ENCODE results near the gene KCTD14. TPM values are rescaled to one million over a fixed set of nuclear protein-coding genes. Genes with fewer than 3 reads are reported as not detected.

KCTD14 gene
- total and polyA plus RNA-seq, 2 of the 8 experiments (the other 6 are each of a cell fraction or from before 2014, with no cell fraction given), result 21.6 to 24.9 TPM

- POLR2A ChIA-PET (ENCODE audit: partially characterized antibody), result interaction anchor here (2.5 kb wide), 1 partner anchor 9 kb away, joined by 6 read pairs; no protein-coding TSS in a partner anchor
- Histone ChIP-seq H4K5ac (ENCODE audit: insufficient read length, low read depth, low read length) (no peak overlapping the region), H2BK20ac (ENCODE audit: low read length) (no peak overlapping the region), H2BK120ac (replicated peaks; ENCODE audit: low read depth, low read length) (no peak overlapping the region), H3K23ac (ENCODE audit: insufficient read length) (no peak overlapping the region), H3K4me1 (replicated peaks in 1 of 4; ENCODE audit: control insufficient read depth in 3 of 4, insufficient read depth in 4 of 4, low read length in 3 of 4) (no peaks in the 10 kb centered on the region), H2BK15ac (ENCODE audit: low read length) (no peak overlapping the region), H4K91ac (replicated peaks; ENCODE audit: insufficient read length, low read length) (no peak overlapping the region), H3K56ac (replicated peaks; ENCODE audit: insufficient read length, low read depth, low read length) (no peak overlapping the region), H3K4me2 (ENCODE audit: insufficient read depth in 1 of 2, low read depth in 2 of 2, low read length in 2 of 2) (no peak overlapping the region), H2BK5ac (ENCODE audit: low read depth, low read length) (no peak overlapping the region), H4K8ac (ENCODE audit: extremely low read depth, insufficient read depth, low read length) (no peak overlapping the region), H3K18ac (ENCODE audit: extremely low read depth, low read length) (no peak overlapping the region), H4K20me1 (replicated peaks in 1 of 2; ENCODE audit: control insufficient read depth in 1 of 2, insufficient read depth in 2 of 2, low read length in 2 of 2) (no peaks in the 10 kb centered on the region), H3K9me3 (ENCODE audit: insufficient read depth in 2 of 2, low read depth in 1 of 2, low read length in 1 of 2) (no peaks in the 10 kb centered on the region), H2BK12ac (ENCODE audit: low read depth, low read length) (no peak overlapping the region), H2AFZ (ENCODE audit: low read length) (no peak overlapping the region), H3K79me1 (ENCODE audit: low read depth, low read length) (no peaks in the 10 kb centered on the region), H3K23me2 (ENCODE audit: low read depth, low read length) (no peaks in the 10 kb centered on the region), H3K4ac (replicated peaks; ENCODE audit: insufficient read length, low read depth, low read length) (no peak overlapping the region), H3K27ac (ENCODE audit: low read depth, low read length) (no peak overlapping the region), H3K9ac (replicated peaks in 1 of 4; ENCODE audit: extremely low read depth in 1 of 4, low read depth in 3 of 4, low read length in 3 of 4) (no peak overlapping the region), H3K4me3 (ENCODE audit: extremely low read depth in 1 of 4, insufficient read depth in 2 of 4, low read depth in 3 of 4, low read length in 4 of 4) (no peak overlapping the region), H2AK5ac (ENCODE audit: low read depth, low read length) (no peak overlapping the region), H3K79me2 (ENCODE audit: control insufficient read depth in 1 of 2, insufficient read depth in 2 of 2, low read length in 2 of 2) (no peaks in the 10 kb centered on the region), H3K14ac (ENCODE audit: insufficient read length) (no peak overlapping the region), H3K27me3 (replicated peaks in 1 of 4; ENCODE audit: control insufficient read depth in 3 of 4, extremely low read depth in 1 of 4, insufficient read depth in 3 of 4, low read length in 3 of 4) (no peaks in the 10 kb centered on the region), H3K36me3 (ENCODE audit: control insufficient read depth in 2 of 4, insufficient read depth in 4 of 4, low read length in 3 of 4) (peaks cover 0 to 2% (median under 1%) of the 10 kb centered on the region in 4 experiments; a peak in 2 of 8 replicates)
- DNase-seq (ENCODE audit: low read depth in 1 of 2, low spot score in 2 of 2), result no peak
- no peak for FAIRE-seq
- WGBS, 2 experiments (ENCODE audit: extremely low coverage in 1 of 2, insufficient coverage in 1 of 2, insufficient read length in 1 of 2, insufficient replicate concordance in 2 of 2, low coverage in 1 of 2, low lambda C conversion rate in 2 of 2, missing lambda C conversion rate in 1 of 2), result 96% methylated on average over 2 of the region's 2 CpGs; no CpG with 5 or more reads in 1 of the 2 experiments
- CTCF ChIA-PET (ENCODE audit: partially characterized antibody), result interaction anchor here (1.1 to 1.5 kb wide), 2 partner anchors 13 to 21 kb away, joined by 3 to 4 read pairs; no protein-coding TSS in a partner anchor
- TF ChIP-seq RBBP5 (IDR thresholded peaks at IDR 0.05; ENCODE audit: borderline replicate concordance, low read depth, low read length), result no peak
- no peak for TF ChIP-seq CTCF (IDR thresholded peaks at IDR 0.05; ENCODE audit: control extremely low read depth in 1 of 3, insufficient read depth in 1 of 3, low read depth in 1 of 3, low read length in 3 of 3)
- no peak for TF ChIP-seq SP2 (IDR thresholded peaks at IDR 0.05; ENCODE audit: low read length)
- no peak for TF ChIP-seq TCF12 (IDR thresholded peaks at IDR 0.05; ENCODE audit: low read depth, low read length)
- no peak for TF ChIP-seq ZNF274 (IDR thresholded peaks at IDR 0.05; ENCODE audit: borderline replicate concordance, extremely low read depth, low read length)
- no peak for TF ChIP-seq RNF2 (IDR thresholded peaks at IDR 0.05; ENCODE audit: borderline replicate concordance, low read depth, low read length, missing control alignments, poor library complexity, severe bottlenecking)
- TF ChIP-seq SIX5 (IDR thresholded peaks at IDR 0.05; ENCODE audit: low read depth, low read length), result no peak
- no peak for TF ChIP-seq EP300 (IDR thresholded peaks at IDR 0.05; ENCODE audit: borderline replicate concordance in 1 of 2, low read depth in 2 of 2, low read length in 2 of 2)
- TF ChIP-seq CTBP2 (IDR thresholded peaks at IDR 0.05; ENCODE audit: borderline replicate concordance, insufficient read depth, insufficient read length, low read length), result no peak
- no peak for TF ChIP-seq CREB1 (IDR thresholded peaks at IDR 0.05)
- no peak for TF ChIP-seq NANOG (IDR thresholded peaks at IDR 0.05; ENCODE audit: insufficient read depth, low read depth, low read length, poor library complexity, severe bottlenecking)
These were observed 39.6 kb upstream of the KCTD14 start for GRCh38 chr11:78062671-78063070.
